ENCODE measurements around the gene RNF212. TPM values are rescaled to one million over a fixed set of nuclear protein-coding genes. Genes with fewer than 3 reads are reported as not detected.

The RNF212 gene
- total RNA-seq, 2 experiments from 2014 or later = 0.88 to 1.0 TPM

- CTCF ChIA-PET = no interaction called here
- POLR2A ChIA-PET = no interaction called here
- Mint-ChIP-seq H3K36me3 (ENCODE audit: low read depth) (no peaks in the 10 kb centered on the region), H3K27me3 (peaks cover 1% of the 10 kb centered on the region), H3K9me3 (peaks cover 12% of the 10 kb centered on the region), H3K27ac (no peak overlapping the region), H3K4me3 (no peak overlapping the region), H3K4me1 (no peaks in the 10 kb centered on the region)
- no peak for DNase-seq
These were observed 20.4 kb downstream of the RNF212 start for GRCh38 chr4:1092983-1093361.

GRCh38 chr4:1092026-1092982 lies 21.1 kb downstream of the RNF212 start:
- POLR2A ChIA-PET = no interaction called here
- Mint-ChIP-seq H3K36me3 (ENCODE audit: low read depth) (no peaks in the 10 kb centered on the region), H3K9me3 (peaks cover 15% of the 10 kb centered on the region), H3K4me3 (no peak overlapping the region), H3K4me1 (no peaks in the 10 kb centered on the region), H3K27me3 (peaks cover 3% of the 10 kb centered on the region), H3K27ac (no peak overlapping the region)
- CTCF ChIA-PET = no interaction called here
- DNase-seq = no peak

GRCh38 chr4:1091561-1091995 lies 21.8 kb downstream of the RNF212 start:
- CTCF ChIA-PET = no interaction called here
- no peak overlapping the region for H3K4me3 Mint-ChIP-seq

DNA sequence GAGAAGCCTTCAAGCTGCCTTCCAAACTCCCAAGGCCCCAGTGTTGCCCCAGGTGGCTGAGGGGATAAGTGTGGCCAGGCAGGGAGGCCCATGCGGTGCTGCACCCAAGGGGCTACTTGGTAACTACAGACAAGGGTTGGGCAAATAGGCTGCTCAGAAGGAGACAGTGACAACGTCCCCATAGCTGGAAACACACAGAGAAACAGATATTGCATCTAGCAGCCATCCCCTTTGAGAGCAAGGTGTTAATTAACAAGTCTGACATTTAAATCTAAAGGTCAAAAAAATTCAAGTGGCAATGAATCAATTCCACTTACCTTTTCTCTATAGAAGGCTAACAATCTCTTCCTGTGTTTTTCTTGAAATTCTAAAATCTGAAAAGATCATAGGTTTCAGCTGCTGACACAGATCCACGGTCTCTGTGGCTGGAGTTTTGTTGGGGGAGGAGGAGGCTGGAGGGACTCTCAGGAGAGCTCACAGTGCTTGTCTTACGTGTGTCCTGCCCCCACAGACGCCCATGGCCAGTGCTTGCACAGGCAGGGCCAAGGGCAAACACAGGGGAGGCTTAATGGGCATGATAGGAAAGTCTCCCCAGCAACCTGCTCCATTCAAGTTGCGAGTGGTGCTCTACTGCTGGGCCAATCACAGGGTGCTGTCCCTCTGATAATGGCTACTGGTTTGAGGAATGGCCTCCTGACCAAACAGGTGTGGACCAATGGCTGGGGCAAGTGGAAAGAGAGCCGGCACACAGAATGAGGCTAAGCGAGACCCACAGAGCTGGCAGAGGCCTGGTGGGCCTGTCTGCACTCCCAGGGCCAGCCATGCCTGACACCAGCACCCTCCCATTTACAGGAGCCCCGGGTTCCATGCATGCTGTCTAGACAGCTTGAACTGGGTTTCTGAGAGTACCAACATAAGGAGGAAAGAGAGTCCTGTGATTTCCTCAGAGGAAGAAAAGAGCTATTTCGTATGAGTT lies 22.6 kb downstream of the RNF212 start:
- no peak for DNase-seq
- CTCF ChIA-PET = no interaction called here
- no peak overlapping the region for H3K4me3 Mint-ChIP-seq
- peaks cover 15% of the 10 kb centered on the region for H3K9me3 Mint-ChIP-seq
- H3K4me1 Mint-ChIP-seq = no peaks in the 10 kb centered on the region
- H3K27ac Mint-ChIP-seq = no peak overlapping the region
- POLR2A ChIA-PET = no interaction called here
- H3K27me3 Mint-ChIP-seq = peaks cover 3% of the 10 kb centered on the region
- H3K36me3 Mint-ChIP-seq (ENCODE audit: low read depth) = no peaks in the 10 kb centered on the region

More at GRCh38 chr4:1091561-1091995, 21.8 kb downstream of the RNF212 start:
- no peak for DNase-seq
- POLR2A ChIA-PET = no interaction called here
- Mint-ChIP-seq H3K4me1 (no peaks in the 10 kb centered on the region), H3K36me3 (ENCODE audit: low read depth) (no peaks in the 10 kb centered on the region), H3K9me3 (peaks cover 15% of the 10 kb centered on the region), H3K27me3 (peaks cover 3% of the 10 kb centered on the region), H3K27ac (no peak overlapping the region)

DNA sequence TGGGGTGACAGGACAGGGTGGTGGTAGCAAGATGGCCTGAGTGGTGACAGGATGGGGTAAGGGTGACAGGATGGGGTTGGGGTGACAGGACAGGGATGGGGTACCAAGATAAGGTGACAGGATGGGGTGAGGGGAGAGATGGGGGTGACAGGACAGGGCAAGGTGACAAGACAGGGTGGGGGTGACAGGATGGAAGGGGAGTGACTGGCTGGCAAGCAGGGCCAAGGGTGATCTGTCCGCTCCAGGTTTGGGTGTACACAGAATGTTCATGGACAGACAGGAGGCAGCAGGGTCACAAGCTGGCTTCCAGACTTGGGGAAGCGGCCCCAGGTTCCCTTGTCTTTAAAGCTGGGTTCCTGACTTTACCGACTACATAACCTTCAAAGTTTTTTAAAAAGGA lies 23.3 kb downstream of the RNF212 start:
- H3K27ac Mint-ChIP-seq = no peak overlapping the region
- peaks cover 7% of the 10 kb centered on the region for H3K27me3 Mint-ChIP-seq
- ChIA-PET POLR2A (no interaction called here), CTCF (no interaction called here)
- no peaks in the 10 kb centered on the region for H3K36me3 Mint-ChIP-seq (ENCODE audit: low read depth)
- peaks cover 15% of the 10 kb centered on the region for H3K9me3 Mint-ChIP-seq
- no peak overlapping the region for H3K4me3 Mint-ChIP-seq
- DNase-seq = no peak
- H3K4me1 Mint-ChIP-seq = no peaks in the 10 kb centered on the region

- H3K9me3 Mint-ChIP-seq = peaks cover 15% of the 10 kb centered on the region
- ChIA-PET CTCF (no interaction called here), POLR2A (no interaction called here)
- H3K36me3 Mint-ChIP-seq (ENCODE audit: low read depth) = no peaks in the 10 kb centered on the region
- DNase-seq = no peak
- H3K27me3 Mint-ChIP-seq = peaks cover 13% of the 10 kb centered on the region
- no peaks in the 10 kb centered on the region for H3K4me1 Mint-ChIP-seq
- no peak overlapping the region for H3K4me3 Mint-ChIP-seq
- no peak overlapping the region for H3K27ac Mint-ChIP-seq
These were observed 26.0 kb downstream of the RNF212 start for GRCh38 chr4:1087371-1087770.

DNA sequence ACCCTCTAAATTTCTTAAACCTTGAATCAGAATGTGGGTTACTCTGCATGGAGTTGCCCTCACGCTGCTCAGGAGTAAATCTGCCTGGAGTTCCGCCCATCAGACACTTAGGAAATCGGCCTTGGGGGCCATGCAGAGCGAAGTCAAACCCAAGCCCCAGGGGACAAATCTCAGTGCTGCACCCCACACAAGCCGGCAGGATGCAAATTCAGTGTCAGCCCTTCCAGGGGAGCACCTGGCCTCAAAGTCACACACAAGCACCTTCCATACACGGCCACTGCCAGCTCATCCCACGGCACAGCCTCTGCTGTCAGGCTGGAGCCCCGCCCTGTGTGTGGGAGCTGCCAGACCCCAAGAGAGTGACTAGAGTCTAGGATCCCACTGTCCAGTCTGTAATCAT lies 27.4 kb downstream of the RNF212 start:
- H3K27me3 Mint-ChIP-seq = peaks cover 13% of the 10 kb centered on the region
- ChIA-PET POLR2A (no interaction called here), CTCF (no interaction called here)
- H3K27ac Mint-ChIP-seq = no peak overlapping the region
- H3K4me1 Mint-ChIP-seq = no peaks in the 10 kb centered on the region
- no peak overlapping the region for H3K4me3 Mint-ChIP-seq
- no peak for DNase-seq
- H3K9me3 Mint-ChIP-seq = peaks cover 15% of the 10 kb centered on the region
- no peaks in the 10 kb centered on the region for H3K36me3 Mint-ChIP-seq (ENCODE audit: low read depth)

- no peak overlapping the region for H3K27ac Mint-ChIP-seq
- H3K36me3 Mint-ChIP-seq (ENCODE audit: low read depth) = no peaks in the 10 kb centered on the region
- peaks cover 13% of the 10 kb centered on the region for H3K27me3 Mint-ChIP-seq
- peaks cover 15% of the 10 kb centered on the region for H3K9me3 Mint-ChIP-seq
- POLR2A ChIA-PET = no interaction called here
- no peak for DNase-seq
- no peak overlapping the region for H3K4me3 Mint-ChIP-seq
- no peaks in the 10 kb centered on the region for H3K4me1 Mint-ChIP-seq
- CTCF ChIA-PET = no interaction called here
These were observed 28.0 kb downstream of the RNF212 start for GRCh38 chr4:1085404-1085799.

- Mint-ChIP-seq H3K4me3 (no peak overlapping the region), H3K36me3 (ENCODE audit: low read depth) (no peaks in the 10 kb centered on the region), H3K27ac (no peak overlapping the region), H3K9me3 (peaks cover 15% of the 10 kb centered on the region), H3K27me3 (peaks cover 14% of the 10 kb centered on the region), H3K4me1 (no peaks in the 10 kb centered on the region)
- POLR2A ChIA-PET = no interaction called here
- DNase-seq = no peak
- CTCF ChIA-PET = no interaction called here
These were observed 28.5 kb downstream of the RNF212 start for GRCh38 chr4:1084796-1085403.

- H3K27ac Mint-ChIP-seq = no peak overlapping the region
- POLR2A ChIA-PET = no interaction called here
- peaks cover 14% of the 10 kb centered on the region for H3K27me3 Mint-ChIP-seq
- DNase-seq = no peak
- no peaks in the 10 kb centered on the region for H3K4me1 Mint-ChIP-seq
- CTCF ChIA-PET = no interaction called here
- H3K9me3 Mint-ChIP-seq = peaks cover 13% of the 10 kb centered on the region
- H3K4me3 Mint-ChIP-seq = no peak overlapping the region
- no peaks in the 10 kb centered on the region for H3K36me3 Mint-ChIP-seq (ENCODE audit: low read depth)
These were observed 29.0 kb downstream of the RNF212 start for GRCh38 chr4:1084394-1084793.

GRCh38 chr4:1082215-1083182 lies 30.9 kb downstream of the RNF212 start:
- Mint-ChIP-seq H3K4me3 (no peak overlapping the region), H3K9me3 (peaks cover 3% of the 10 kb centered on the region), H3K27ac (no peak overlapping the region), H3K4me1 (no peaks in the 10 kb centered on the region), H3K36me3 (ENCODE audit: low read depth) (no peaks in the 10 kb centered on the region), H3K27me3 (peaks cover 12% of the 10 kb centered on the region)
- ChIA-PET CTCF (no interaction called here), POLR2A (no interaction called here)
- DNase-seq = no peak

DNA sequence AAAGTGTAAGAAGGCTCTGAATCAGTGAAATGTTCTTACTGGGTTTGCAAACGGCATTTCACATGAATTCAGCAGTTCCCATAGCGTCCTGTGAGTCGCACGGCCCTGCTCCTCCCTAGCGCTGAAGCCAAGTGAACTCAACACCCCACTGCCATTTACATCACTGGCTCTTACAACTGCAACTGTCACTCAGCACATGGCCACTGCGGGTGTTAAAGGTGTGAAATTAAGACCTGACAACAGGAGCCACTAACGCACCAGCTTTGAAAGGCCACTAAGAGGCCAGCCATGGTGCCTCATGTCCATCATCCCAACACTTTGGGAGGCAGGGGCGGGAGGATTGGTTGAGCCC lies 31.7 kb downstream of the RNF212 start:
- Mint-ChIP-seq H3K27me3 (peaks cover 12% of the 10 kb centered on the region), H3K4me1 (no peaks in the 10 kb centered on the region), H3K36me3 (ENCODE audit: low read depth) (no peaks in the 10 kb centered on the region), H3K9me3 (peaks cover 3% of the 10 kb centered on the region), H3K27ac (no peak overlapping the region), H3K4me3 (no peak overlapping the region)
- DNase-seq = no peak
- CTCF ChIA-PET = no interaction called here
- POLR2A ChIA-PET = no interaction called here

Measured in activated CD4-positive, alpha-beta memory T cell treated with anti-CD3 and anti-CD28 coated beads, Interleukin-2, amount 10 ng/mL, durations not matched to agents 7 days and 5 days (primary cell).